ENCODE results near the gene SMG7. TPM values are rescaled to one million over a fixed set of nuclear protein-coding genes. Genes with fewer than 3 reads are reported as not detected.

The SMG7 gene
- total and polyA plus RNA-seq, 8 donors = 13.4 to 44.9 (median 29.1) TPM

DNA sequence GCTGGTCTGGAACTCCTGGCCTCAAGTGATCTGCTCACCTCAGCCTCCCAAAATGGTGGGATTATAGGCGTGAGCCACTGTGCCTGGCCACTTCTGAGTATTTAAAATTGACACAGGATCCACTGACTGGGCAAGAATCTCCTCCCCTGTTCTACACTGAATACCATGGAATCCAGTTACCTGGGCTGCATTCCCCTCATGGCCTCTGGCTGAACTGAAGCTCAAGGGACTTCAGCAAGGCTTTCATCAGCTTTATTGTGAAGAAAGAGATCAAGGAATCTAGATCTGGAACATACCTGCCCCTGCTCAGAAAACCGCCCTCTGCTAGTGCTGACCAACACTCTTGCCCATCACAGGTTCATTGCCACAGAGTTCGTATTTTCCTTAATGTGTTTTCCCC lies 97.5 kb downstream of the SMG7 start:
- Histone ChIP-seq H3K27ac (peak overlapping the region in 1 of 5 donors; percentile 8), H3K36me3 (no peaks in the 10 kb centered on the region), H3K27me3 (no peaks in the 10 kb centered on the region), H3K4me3 (no peak overlapping the region), H3K9me3 (no peaks in the 10 kb centered on the region), H3K4me1 (peaks cover 0 to 15% (median 8%) of the 10 kb centered on the region in 4 donors)
- TF ChIP-seq POLR2A (IDR thresholded peaks at IDR 0.05) = no peak
- TF ChIP-seq, protein P1, sequence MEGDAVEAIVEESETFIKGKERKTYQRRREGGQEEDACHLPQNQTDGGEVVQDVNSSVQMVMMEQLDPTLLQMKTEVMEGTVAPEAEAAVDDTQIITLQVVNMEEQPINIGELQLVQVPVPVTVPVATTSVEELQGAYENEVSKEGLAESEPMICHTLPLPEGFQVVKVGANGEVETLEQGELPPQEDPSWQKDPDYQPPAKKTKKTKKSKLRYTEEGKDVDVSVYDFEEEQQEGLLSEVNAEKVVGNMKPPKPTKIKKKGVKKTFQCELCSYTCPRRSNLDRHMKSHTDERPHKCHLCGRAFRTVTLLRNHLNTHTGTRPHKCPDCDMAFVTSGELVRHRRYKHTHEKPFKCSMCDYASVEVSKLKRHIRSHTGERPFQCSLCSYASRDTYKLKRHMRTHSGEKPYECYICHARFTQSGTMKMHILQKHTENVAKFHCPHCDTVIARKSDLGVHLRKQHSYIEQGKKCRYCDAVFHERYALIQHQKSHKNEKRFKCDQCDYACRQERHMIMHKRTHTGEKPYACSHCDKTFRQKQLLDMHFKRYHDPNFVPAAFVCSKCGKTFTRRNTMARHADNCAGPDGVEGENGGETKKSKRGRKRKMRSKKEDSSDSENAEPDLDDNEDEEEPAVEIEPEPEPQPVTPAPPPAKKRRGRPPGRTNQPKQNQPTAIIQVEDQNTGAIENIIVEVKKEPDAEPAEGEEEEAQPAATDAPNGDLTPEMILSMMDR (IDR thresholded peaks at IDR 0.05) = no peak
- TF ChIP-seq POLR2AphosphoS5 (IDR thresholded peaks at IDR 0.05) = no peak
- TF ChIP-seq EP300 (IDR thresholded peaks at IDR 0.05) = no peak
- DNase-seq = no peak
- intact Hi-C loops (cut with DNase I; ENCODE audit: low total_unique reads) = no loop called here
- WGBS, 5 donors = 81 to 93% (median 90%) methylated on average over 3 of the region's 3 CpGs

DNA sequence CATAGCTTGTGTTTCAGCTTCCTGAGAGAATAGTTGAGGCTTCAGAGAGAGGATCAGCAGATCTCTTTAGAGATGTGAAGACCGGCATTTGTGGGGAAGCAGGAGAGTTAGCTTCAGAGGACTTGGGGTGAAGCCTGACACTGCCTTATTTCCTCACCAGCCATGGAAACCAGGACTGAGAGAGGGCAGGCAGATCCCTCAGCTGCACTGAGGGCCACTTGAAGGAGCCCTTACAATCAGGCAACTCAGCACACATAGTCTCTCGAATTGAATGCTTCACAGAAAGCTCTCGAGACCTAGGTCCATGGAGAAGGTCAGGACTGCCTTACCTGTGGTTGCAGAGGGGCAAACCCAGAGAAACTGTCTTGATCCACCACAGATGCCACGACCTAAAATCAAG lies 98.2 kb downstream of the SMG7 start:
- intact Hi-C loops (cut with DNase I; ENCODE audit: low total_unique reads) = no loop called here
- Histone ChIP-seq H3K36me3 (no peaks in the 10 kb centered on the region), H3K27me3 (no peaks in the 10 kb centered on the region), H3K4me1 (peaks cover 0 to 15% (median 8%) of the 10 kb centered on the region in 4 donors), H3K9me3 (no peaks in the 10 kb centered on the region), H3K4me3 (no peak overlapping the region), H3K27ac (peak overlapping the region in 1 of 5 donors; percentile 8)
- TF ChIP-seq, protein P1 (IDR thresholded peaks at IDR 0.05) = no peak
- TF ChIP-seq EP300 (IDR thresholded peaks at IDR 0.05) = no peak
- TF ChIP-seq POLR2AphosphoS5 (IDR thresholded peaks at IDR 0.05) = no peak
- no peak for TF ChIP-seq POLR2A (IDR thresholded peaks at IDR 0.05)
- WGBS, 5 donors = 80 to 90% (median 84%) methylated on average over 4 of the region's 4 CpGs
- no peak for DNase-seq

DNA sequence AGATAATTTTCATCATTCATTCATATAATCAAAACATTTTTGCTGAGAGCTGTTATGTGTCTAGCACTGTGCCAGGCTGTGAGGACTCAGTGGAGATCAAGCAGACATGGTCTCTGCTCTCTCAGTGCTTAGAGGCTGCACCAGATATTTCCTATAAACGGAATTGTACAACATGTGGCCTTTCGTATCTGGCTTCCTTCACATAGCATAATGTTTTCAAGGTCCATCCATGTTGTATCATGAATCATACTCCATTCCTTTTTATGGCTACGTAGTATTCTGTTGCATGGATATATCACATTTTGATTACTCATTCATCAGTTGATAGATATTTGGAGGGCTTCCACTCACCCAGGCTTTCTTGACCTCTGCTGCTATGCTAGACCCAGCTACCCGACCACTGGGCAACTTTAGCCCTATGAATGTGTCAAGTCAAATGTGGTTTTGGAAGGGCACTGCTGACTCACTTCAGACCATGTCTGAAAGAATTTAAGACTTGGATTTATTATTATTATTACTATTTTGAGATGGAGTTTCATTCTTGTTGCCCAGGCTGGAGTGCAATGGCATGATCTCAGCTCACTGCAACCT lies 99.5 kb downstream of the SMG7 start:
- no peak overlapping the region for H3K4me3 ChIP-seq
- intact Hi-C loops (cut with DNase I; ENCODE audit: low total_unique reads) = no loop called here
- no peak for TF ChIP-seq POLR2AphosphoS5 (IDR thresholded peaks at IDR 0.05)
- TF ChIP-seq, protein P1 (IDR thresholded peaks at IDR 0.05) = no peak
- no peak for TF ChIP-seq EP300 (IDR thresholded peaks at IDR 0.05)
- no peak for TF ChIP-seq POLR2A (IDR thresholded peaks at IDR 0.05)
- no peak overlapping the region for H3K27ac ChIP-seq
- H3K4me1 ChIP-seq = peaks cover 0 to 15% (median 8%) of the 10 kb centered on the region in 4 donors
- no peaks in the 10 kb centered on the region for H3K36me3 ChIP-seq
- H3K27me3 ChIP-seq = no peaks in the 10 kb centered on the region
- H3K9me3 ChIP-seq = no peaks in the 10 kb centered on the region
- 86 to 93% (median 90%) methylated on average over 4 of the region's 4 CpGs for WGBS, 5 donors
- DNase-seq = no peak

DNA sequence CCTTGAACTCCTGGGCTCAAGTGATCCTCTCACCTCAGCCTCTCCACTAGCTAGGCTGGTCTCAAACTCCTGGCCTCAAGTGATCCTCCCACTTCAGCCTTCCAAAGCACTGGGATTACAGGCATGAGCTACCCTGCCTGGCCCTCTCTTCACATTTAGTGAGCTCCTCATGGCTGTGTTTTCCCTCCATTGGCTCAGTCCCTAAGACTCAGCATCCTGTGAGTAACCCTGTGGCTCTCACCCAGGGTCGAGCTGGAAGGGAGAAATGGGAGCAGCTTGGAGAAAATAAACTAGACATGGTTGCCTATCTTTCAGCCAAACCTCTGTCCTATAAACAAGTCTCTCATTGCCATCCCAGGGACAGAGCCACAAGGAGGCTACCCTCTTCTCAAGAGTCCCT lies 100.4 kb downstream of the SMG7 start:
- H3K36me3 ChIP-seq = no peaks in the 10 kb centered on the region
- H3K4me1 ChIP-seq = peaks cover 0 to 5% (median 2%) of the 10 kb centered on the region in 4 donors
- H3K9me3 ChIP-seq = no peaks in the 10 kb centered on the region
- no peak overlapping the region for H3K27ac ChIP-seq
- intact Hi-C loops (cut with DNase I; ENCODE audit: low total_unique reads) = no loop called here
- no peaks in the 10 kb centered on the region for H3K27me3 ChIP-seq
- no peak for DNase-seq
- no peak for TF ChIP-seq POLR2AphosphoS5 (IDR thresholded peaks at IDR 0.05)
- TF ChIP-seq POLR2A (IDR thresholded peaks at IDR 0.05) = no peak
- TF ChIP-seq, protein P1 (IDR thresholded peaks at IDR 0.05) = no peak
- 68 to 89% (median 80%) methylated on average over 1 of the region's 1 CpG for WGBS, 5 donors
- H3K4me3 ChIP-seq = no peak overlapping the region
